22Rv1 (cell line): Measurements from ENCODE around the gene SALL2.

Experiments used
- CTCF ChIP-seq: fragments of 450-650 bp; IDR thresholded peaks from 2 replicates; pipeline ENCODE4 v1.5.1; 2017; ENCODE audit warnings: mild to moderate bottlenecking
- ZFX ChIP-seq: fragments of 450-650 bp; IDR thresholded peaks from 2 replicates; pipeline ENCODE4 v1.6.1; 2017; ENCODE audit warnings: antibody characterized with exemption, borderline replicate concordance

- no peak for TF ChIP-seq CTCF
- no peak for TF ChIP-seq ZFX
Measured at GRCh38 chr14:21514341-21514740, 11.8 kb downstream of the SALL2 start.
